Body of pancreas (tissue), 4 donors: Measurements from ENCODE around the gene CTDSP2. TPM values are rescaled to one million over a fixed set of nuclear protein-coding genes. Genes with fewer than 3 reads are reported as not detected.

ENCODE experiments used
- ATAC-seq: fragments of 150-250 bp; one replicate; pipeline ENCODE4 v1.9.1; 2016
- DNase-seq, 4 donors: peaks; one replicate each; pipeline ENCODE4 v3.0.0-alpha.2; 2019
- H3K27ac ChIP-seq, 4 donors: fragments of 200-600 bp; sonication (generic); 1 replicate in 3 of 4; 2 replicates in 1 of 4; pipeline versions ENCODE4 v1.5.1 to v1.6.1; 2016 to 2019; ENCODE audit warnings: mild to moderate bottlenecking in 1 of 4, mixed read lengths in 1 of 4, moderate library complexity in 1 of 4
- H3K27me3 ChIP-seq, 2 donors: fragments of 200-600 bp; sonication (generic); one replicate each; pipeline ENCODE4 v1.6.0; 2016; ENCODE audit warnings: mild to moderate bottlenecking in 1 of 2
- H3K36me3 ChIP-seq, 2 donors: fragments of 200-600 bp; sonication (generic); replicated peaks in 1 of 2; 2 replicates each; pipeline ENCODE4 v1.5.1; 2016; ENCODE audit warnings: low read depth in 2 of 2; ENCODE audit not compliant: insufficient read depth in 1 of 2
- H3K4me1 ChIP-seq: fragments of 200-600 bp; sonication (generic); one replicate; pipeline ENCODE4 v1.6.0; 2016
- H3K4me3 ChIP-seq, 2 donors: fragments of 200-600 bp; sonication (generic); 1 replicate in 1 of 2; 2 replicates in 1 of 2; pipeline ENCODE4 v1.5.1; 2016 to 2019
- H3K9me3 ChIP-seq, 3 donors: fragments of 200-600 bp; sonication (generic); 1 replicate in 2 of 3; 2 replicates in 1 of 3; pipeline ENCODE4 v1.5.1; 2016
- POLR2A ChIP-seq, 3 donors: fragments of 450-650 bp; IDR thresholded peaks; one replicate each; pipeline ENCODE4 v1.6.1; 2016; ENCODE audit warnings: antibody characterized with exemption in 3 of 3, mild to moderate bottlenecking in 2 of 3
- WGBS, 2 donors: methylation state at CpG; one replicate each; pipeline ENCODE4 v1.1.5; 2017; 5-methylcytosine and 5-hydroxymethylcytosine counted together
- intact Hi-C: fragments of 100-400 bp; cut with DNase I; formaldehyde crosslinking; loops from one replicate; pipeline ENCODE4 v1.15.1; 2023
- total RNA-seq, 2 donors: library from RNA; depleted of rRNA; stranded (reverse); fragments of >200 nt; gene quantifications; one replicate each; pipeline ENCODE4 v1.1.0, GENCODE V29; 2016
- TF ChIP-seq, protein P1 (sequence below), 7 experiments: fragments of 450-650 bp in 4 of 7; fragments of 200-600 bp in 3 of 7; sonication (generic) in 3 of 7; IDR thresholded peaks; one replicate each; pipeline ENCODE4 v1.5.1; 2016 to 2019; ENCODE audit warnings: antibody characterized with exemption in 7 of 7

Gene CTDSP2
- total RNA-seq, 2 donors from 2014 or later = 82.1 to 125 TPM

DNA sequence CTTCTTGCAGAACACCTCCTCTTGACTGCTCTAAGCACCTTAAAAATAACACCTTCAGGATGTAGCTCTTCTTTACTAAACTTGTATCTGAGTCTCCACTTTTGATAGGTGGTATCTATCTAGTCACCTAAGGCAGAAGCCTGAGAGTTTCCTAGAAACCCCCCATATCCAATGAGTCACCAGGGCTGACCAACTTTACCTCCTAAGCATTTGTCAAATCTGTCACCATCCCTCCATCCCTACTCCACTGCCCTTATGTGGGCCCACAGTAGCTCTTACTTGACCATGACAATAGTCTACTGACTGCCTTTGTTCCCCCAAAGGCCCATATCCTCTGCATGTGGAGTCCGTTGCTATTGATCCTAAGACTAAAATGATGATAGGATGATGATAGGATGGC lies 43.9 kb downstream of the CTDSP2 start:
- intact Hi-C loops = no loop called here
- Histone ChIP-seq H3K27ac (no peak overlapping the region), H3K4me3 (no peak overlapping the region), H3K4me1 (peaks cover 3% of the 10 kb centered on the region), H3K9me3 (no peaks in the 10 kb centered on the region), H3K36me3 (peaks cover 2 to 16% of the 10 kb centered on the region in 2 donors), H3K27me3 (no peaks in the 10 kb centered on the region)
- ATAC-seq (no peak), DNase-seq (no peak)
- 69 to 88% methylated on average over 1 of the region's 1 CpG for WGBS, 2 donors
- TF ChIP-seq POLR2A (IDR thresholded peaks at IDR 0.05) = no peak
- TF ChIP-seq, protein P1, sequence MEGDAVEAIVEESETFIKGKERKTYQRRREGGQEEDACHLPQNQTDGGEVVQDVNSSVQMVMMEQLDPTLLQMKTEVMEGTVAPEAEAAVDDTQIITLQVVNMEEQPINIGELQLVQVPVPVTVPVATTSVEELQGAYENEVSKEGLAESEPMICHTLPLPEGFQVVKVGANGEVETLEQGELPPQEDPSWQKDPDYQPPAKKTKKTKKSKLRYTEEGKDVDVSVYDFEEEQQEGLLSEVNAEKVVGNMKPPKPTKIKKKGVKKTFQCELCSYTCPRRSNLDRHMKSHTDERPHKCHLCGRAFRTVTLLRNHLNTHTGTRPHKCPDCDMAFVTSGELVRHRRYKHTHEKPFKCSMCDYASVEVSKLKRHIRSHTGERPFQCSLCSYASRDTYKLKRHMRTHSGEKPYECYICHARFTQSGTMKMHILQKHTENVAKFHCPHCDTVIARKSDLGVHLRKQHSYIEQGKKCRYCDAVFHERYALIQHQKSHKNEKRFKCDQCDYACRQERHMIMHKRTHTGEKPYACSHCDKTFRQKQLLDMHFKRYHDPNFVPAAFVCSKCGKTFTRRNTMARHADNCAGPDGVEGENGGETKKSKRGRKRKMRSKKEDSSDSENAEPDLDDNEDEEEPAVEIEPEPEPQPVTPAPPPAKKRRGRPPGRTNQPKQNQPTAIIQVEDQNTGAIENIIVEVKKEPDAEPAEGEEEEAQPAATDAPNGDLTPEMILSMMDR (IDR thresholded peaks at IDR 0.05) = no peak

DNA sequence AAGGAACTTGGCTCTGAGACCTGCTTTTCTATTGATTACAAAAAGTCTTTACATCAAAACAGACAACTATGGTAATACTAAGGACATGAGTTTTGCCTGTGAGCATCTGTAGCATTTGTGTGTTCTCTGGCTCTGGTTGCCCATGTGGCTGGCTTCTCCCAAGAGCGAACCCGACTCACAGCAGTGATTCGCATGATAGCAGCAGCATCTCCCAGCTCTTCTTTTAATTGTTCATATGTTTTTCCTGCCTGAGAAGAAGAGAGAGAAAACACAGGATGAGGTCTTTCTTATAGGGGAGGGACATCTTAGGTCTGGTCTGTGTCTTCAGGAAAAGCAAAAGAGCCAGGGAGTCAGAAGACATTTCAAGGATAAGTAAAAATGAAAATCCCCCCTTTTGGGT lies 45.6 kb downstream of the CTDSP2 start:
- no peak for ATAC-seq
- intact Hi-C loops = no loop called here
- Histone ChIP-seq H3K27me3 (no peaks in the 10 kb centered on the region), H3K4me1 (peaks cover 3% of the 10 kb centered on the region), H3K36me3 (peaks cover 0 to 24% of the 10 kb centered on the region in 2 donors), H3K27ac (no peak overlapping the region), H3K9me3 (no peaks in the 10 kb centered on the region), H3K4me3 (no peak overlapping the region)
- TF ChIP-seq, protein P1 (IDR thresholded peaks at IDR 0.05) = no peak
- TF ChIP-seq POLR2A (IDR thresholded peaks at IDR 0.05) = no peak
- WGBS, 2 donors = 93 to 94% methylated on average over 3 of the region's 3 CpGs
- no peak for DNase-seq

DNA sequence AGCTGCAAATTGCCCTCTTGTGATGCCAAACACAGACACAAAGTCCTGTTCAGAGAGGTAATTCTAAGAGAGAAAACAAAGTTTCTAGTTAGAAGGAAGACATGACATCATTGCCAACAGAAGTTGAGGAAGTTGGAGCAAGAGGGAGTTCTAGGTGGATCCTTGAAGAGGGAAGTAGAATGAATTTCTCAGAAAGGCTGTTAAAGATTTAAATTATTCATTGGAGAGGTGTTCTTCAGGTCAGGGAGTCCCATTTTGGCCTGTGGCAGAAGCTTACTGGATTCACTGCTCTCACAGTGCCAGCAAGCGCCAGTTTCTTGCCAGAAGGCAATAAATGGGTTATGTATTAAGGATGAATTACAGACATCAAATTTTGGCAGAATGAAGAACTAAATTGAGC lies 48.6 kb downstream of the CTDSP2 start:
- intact Hi-C loops = no loop called here

DNA sequence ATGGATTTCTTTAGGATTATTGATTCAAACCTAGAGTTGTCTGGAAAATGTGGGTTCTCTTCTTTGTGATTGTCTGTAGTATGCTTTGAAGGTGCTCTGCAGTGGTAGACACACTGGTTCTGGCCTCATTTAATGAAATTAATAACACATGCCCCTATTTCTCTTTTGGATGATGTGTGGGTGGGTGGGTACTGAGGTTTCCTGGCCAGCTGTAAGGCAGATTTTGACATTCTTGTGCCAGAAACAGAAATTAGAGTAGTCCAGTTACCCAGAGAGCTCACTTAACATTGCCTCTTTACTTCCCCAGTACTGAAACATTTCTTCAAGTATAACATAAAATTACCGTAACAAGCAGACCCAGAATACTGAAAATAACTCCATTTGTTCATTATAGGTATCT lies 49.5 kb downstream of the CTDSP2 start:
- 93 to 94% methylated on average over 1 of the region's 1 CpG for whole genome bisulfite sequencing, 2 donors
- Histone ChIP-seq H3K27me3 (no peaks in the 10 kb centered on the region), H3K9me3 (no peaks in the 10 kb centered on the region), H3K4me1 (no peaks in the 10 kb centered on the region), H3K4me3 (no peak overlapping the region), H3K27ac (no peak overlapping the region), H3K36me3 (peaks cover 3 to 35% of the 10 kb centered on the region in 2 donors)
- no peak for TF ChIP-seq POLR2A (IDR thresholded peaks at IDR 0.05)
- TF ChIP-seq, protein P1 (IDR thresholded peaks at IDR 0.05) = no peak
- DNase-seq (no peak), ATAC-seq (no peak)
- intact Hi-C loops = no loop called here

More for the DNA sequence above, 48.6 kb downstream of the CTDSP2 start:
- H3K4me3 ChIP-seq = no peak overlapping the region
- H3K9me3 ChIP-seq = no peaks in the 10 kb centered on the region
- ATAC-seq = no peak
- TF ChIP-seq POLR2A (IDR thresholded peaks at IDR 0.05) = no peak
- TF ChIP-seq, protein P1 (IDR thresholded peaks at IDR 0.05) = no peak
- 68 to 76% methylated on average over 1 of the region's 1 CpG for WGBS, 2 donors
- no peaks in the 10 kb centered on the region for H3K27me3 ChIP-seq
- DNase-seq = no peak
- peaks cover 3 to 37% of the 10 kb centered on the region in 2 donors for H3K36me3 ChIP-seq
- H3K27ac ChIP-seq = no peak overlapping the region
- H3K4me1 ChIP-seq = no peaks in the 10 kb centered on the region

DNA sequence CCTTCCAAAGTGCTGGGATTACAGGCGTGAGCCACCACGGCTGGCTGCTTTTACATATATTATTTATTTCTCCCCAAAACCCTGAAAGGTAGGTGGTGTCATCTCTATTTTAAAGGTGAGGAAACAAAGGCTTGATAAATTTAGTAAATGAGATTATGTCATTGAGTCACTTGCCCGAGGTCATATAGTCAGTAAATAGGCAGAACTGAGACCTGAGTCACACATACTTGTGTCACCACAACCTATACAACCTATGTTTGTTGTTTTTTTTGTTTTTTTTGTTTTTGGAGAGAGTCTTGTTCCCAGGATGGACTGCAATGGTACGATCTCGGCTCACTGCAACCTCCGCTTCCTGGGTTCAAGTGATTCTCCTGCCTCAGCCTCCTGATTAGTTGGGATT lies 51.2 kb downstream of the CTDSP2 start:
- WGBS, 2 donors = 87 to 95% methylated on average over 6 of the region's 6 CpGs
- intact Hi-C loops = no loop called here
- DNase-seq (no peak), ATAC-seq (no peak)
- Histone ChIP-seq H3K27me3 (no peaks in the 10 kb centered on the region), H3K27ac (no peak overlapping the region), H3K9me3 (no peaks in the 10 kb centered on the region), H3K4me1 (no peaks in the 10 kb centered on the region), H3K4me3 (no peak overlapping the region), H3K36me3 (peaks cover 3 to 36% of the 10 kb centered on the region in 2 donors)
- TF ChIP-seq POLR2A (IDR thresholded peaks at IDR 0.05) = no peak
- TF ChIP-seq, protein P1 (IDR thresholded peaks at IDR 0.05) = no peak
